ENCODE data around the gene HOXD13. TPM values are rescaled to one million over a fixed set of nuclear protein-coding genes. Genes with fewer than 3 reads are reported as not detected.

The HOXD13 gene
- total and polyA plus RNA-seq, 2 of the 13 experiments (the other 11 are each of a cell fraction or from before 2014, with no cell fraction given), result not detected

GRCh38 chr2:176088048-176088936 is 4.2 kb upstream of the HOXD13 start (continued):
- no peak for TF ChIP-seq RERE (CRISPR knock-in tag; IDR thresholded peaks at IDR 0.05; ENCODE audit: low read depth)
- no peak for TF ChIP-seq JUNB (CRISPR knock-in tag; IDR thresholded peaks at IDR 0.05; ENCODE audit: borderline replicate concordance)
- peak; percentile 63 for TF ChIP-seq CCDC6 (CRISPR knock-in tag; IDR thresholded peaks at IDR 0.05)
- peak; percentile 69; the same call in 1 of the 2 replicates for TF ChIP-seq ZFP37 (CRISPR knock-in tag; IDR thresholded peaks at IDR 0.05; ENCODE audit: borderline replicate concordance)
- peak; percentile 28; the same call in 1 of the 2 replicates for TF ChIP-seq ZNF121 (CRISPR knock-in tag; IDR thresholded peaks at IDR 0.05)
- TF ChIP-seq SRF (IDR thresholded peaks at IDR 0.05; ENCODE audit: low read depth, low read length), result no peak
- 0 out of 2 replicates have a peak, but pooled peaks have one; percentile 8 for TF ChIP-seq THRA (CRISPR knock-in tag; IDR thresholded peaks at IDR 0.05; ENCODE audit: borderline replicate concordance)
- peak; percentile 44; the same call in 1 of the 2 replicates for TF ChIP-seq ZNF580 (CRISPR knock-in tag; IDR thresholded peaks at IDR 0.05; ENCODE audit: borderline replicate concordance, low read depth)
- TF ChIP-seq MAX (IDR thresholded peaks at IDR 0.05), result peak; percentile 50
- peak; percentile 83; the same call in 1 of the 2 replicates for TF ChIP-seq ZFP91 (CRISPR knock-in tag; IDR thresholded peaks at IDR 0.05; ENCODE audit: borderline replicate concordance)
- TF ChIP-seq NRL (CRISPR knock-in tag; IDR thresholded peaks at IDR 0.05; ENCODE audit: borderline replicate concordance), result peak; percentile 38; the same call in 1 of the 2 replicates
- TF ChIP-seq ZMAT3 (CRISPR knock-in tag; conservative IDR thresholded peaks at IDR 0.05), result peak; percentile 64; the same call in 1 of the 2 replicates
- no peak for TF ChIP-seq BORCS8-MEF2B (CRISPR knock-in tag; IDR thresholded peaks at IDR 0.05)
- 0 out of 2 replicates have a peak, but pooled peaks have one; percentile 30 for TF ChIP-seq SP4 (CRISPR knock-in tag; IDR thresholded peaks at IDR 0.05)
- no peak for TF ChIP-seq ZNF781 (CRISPR knock-in tag; IDR thresholded peaks at IDR 0.05; ENCODE audit: borderline replicate concordance, not compliant biosample characterization)
- peak; percentile 95 for TF ChIP-seq STAG1 (CRISPR knock-in tag; IDR thresholded peaks at IDR 0.05)
- TF ChIP-seq GTF2F1 (IDR thresholded peaks at IDR 0.05; ENCODE audit: low read length), result no peak
- no peak for TF ChIP-seq ZNF431 (CRISPR knock-in tag; IDR thresholded peaks at IDR 0.05; ENCODE audit: borderline replicate concordance, low read depth)

All from HepG2 (cell line).